HK-2 (cell line): Measurements from ENCODE around the gene MTHFS.

ENCODE experiments used
- DNase-seq: peaks from one replicate; pipeline ENCODE4 v3.0.0-alpha.2; 2018; ENCODE audit not compliant: unreplicated experiment

The MTHFS gene

DNA sequence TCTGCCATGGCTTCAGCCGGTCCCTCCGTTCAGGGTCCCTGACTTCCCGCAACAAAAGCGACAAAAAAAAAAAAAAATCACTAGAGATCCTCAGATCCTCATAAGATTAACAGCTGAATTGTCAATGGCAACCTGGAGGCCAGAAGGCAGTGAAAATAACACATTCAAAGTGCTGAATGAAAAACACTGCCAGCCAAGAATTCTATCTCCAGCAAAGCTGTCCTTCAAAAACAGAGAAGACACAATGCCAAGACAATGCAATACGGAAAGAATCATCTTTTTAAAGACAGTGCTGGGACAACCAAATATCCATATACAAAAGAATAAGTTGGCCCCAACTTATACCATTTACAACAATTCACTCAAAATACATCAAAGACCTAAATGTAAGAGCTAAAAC lies 21.6 kb downstream of the MTHFS start:
- no peak for DNase-seq

- no peak for DNase-seq
Observed at GRCh38 chr15:79874242-79874641, 22.6 kb downstream of the MTHFS start.

- DNase-seq = peak; percentile 51
Observed at GRCh38 chr15:79872358-79873017, 24.3 kb downstream of the MTHFS start.

DNA sequence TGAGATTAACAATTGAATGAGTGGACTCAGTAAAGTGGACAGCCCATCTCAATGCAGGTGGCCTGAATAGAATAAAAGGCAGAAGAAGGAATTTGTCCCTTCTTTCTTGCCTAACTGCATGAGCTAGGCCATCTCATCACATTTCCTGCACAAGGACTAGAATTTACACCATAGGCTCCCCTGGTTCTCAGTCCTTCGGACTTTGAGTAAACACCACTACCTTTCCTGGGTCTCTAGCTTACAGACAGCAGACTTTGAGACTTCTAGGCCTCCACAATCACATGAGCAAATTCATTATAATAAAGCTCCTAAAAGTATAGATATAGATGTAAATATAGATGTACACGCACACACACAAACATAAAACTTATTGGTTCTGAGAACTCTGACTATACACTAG lies 28.3 kb downstream of the MTHFS start:
- DNase-seq = no peak

- DNase-seq = no peak
Observed at GRCh38 chr15:79863886-79864285, 32.9 kb downstream of the MTHFS start.

- DNase-seq = no peak
Observed at GRCh38 chr15:79862191-79862590, 34.6 kb downstream of the MTHFS start.

DNA sequence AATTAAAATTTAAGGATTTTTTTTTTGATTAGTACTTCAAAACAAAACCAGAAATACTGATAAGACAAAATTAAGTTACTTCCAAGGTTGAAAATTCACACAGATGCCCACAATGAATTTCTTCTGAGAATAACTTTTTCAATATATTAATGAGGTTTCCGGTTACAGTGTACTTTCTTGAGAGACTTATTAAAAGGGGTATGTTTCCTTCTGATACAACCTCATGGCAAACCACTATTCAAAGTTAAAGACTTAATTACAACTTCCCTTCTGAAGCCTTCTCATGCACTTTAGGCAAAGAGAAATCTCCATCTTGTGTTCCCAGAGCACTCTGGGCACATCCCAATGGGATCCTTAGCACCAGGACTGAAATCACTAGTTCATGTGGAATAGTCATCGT lies 36.2 kb downstream of the MTHFS start:
- no peak for DNase-seq

DNA sequence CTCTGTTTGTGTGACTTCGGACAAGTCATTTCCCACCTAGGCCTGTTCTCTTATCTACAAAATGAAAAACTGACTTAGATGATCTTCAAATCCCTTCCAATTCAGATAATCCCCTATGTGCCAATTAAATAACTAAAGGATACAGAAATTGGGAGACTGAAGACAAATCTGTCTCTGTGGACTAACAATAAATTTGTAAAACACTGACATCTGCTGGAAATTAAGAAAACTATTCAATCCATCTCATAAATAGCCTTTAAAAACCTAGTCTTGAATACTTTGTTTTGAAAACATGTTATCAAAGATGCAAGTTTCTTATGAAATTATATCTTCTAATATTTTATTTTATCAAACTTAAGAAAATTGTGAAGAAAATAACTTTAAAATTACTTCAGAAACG lies 38.3 kb downstream of the MTHFS start:
- DNase-seq = no peak

DNA sequence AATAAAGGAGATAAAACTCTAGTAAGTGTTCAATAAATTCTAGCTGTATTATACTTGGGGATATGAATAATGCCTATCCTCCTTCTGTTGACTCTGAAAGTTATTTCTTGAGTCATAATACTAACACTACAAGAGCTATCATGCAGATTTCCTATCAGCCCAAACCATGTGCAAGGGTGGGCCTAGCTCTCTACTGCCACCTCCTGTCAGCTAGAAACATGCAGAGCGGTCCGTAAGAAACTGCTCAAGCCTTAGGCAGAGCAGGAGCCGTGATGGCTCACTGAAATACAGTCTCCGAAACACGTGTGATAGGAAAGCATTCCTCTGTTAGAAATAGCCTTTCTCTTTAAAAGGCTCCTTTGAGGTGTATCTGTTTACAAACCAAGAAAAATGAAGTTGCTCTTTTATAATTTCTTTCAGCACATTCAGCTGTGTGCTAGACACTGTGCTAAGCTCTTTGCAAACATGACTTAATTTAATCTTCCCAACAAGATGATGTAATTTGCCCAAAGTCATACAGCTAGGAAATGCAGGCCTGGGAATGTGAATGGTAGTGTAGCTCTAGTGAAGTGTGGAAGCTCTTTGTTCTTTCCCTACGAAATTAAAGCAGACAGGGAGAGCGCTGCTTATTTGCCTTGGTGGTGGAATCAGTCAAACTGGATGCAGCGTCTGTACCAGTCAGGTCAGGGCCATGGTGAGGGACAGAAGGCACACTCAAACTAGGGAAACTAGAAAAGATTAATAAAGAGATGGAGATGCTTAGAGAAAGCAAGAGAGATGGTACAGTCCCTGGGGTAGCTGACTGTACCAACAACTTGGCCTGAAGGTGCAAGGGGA lies 43.1 kb downstream of the MTHFS start:
- peak; percentile 54 for DNase-seq

DNA sequence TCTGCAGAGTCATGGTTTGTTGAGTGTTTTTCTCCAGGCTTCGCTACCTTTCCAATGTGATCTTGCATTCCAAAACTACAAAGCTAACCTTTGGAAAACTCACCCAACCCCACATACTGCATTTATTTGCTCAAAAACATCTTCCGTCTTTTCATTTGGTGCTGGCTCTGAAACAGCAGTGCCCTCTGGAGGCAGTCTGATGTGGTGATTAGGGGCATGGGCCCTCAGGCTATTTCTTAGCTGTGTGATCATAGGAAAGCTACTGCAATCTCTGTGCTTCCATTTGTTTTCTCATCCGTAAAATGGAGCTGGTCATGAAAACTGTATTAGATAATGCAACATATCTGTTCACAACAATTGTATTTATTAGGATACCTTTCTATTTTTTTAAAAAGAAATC lies 47.0 kb downstream of the MTHFS start:
- no peak for DNase-seq

DNA sequence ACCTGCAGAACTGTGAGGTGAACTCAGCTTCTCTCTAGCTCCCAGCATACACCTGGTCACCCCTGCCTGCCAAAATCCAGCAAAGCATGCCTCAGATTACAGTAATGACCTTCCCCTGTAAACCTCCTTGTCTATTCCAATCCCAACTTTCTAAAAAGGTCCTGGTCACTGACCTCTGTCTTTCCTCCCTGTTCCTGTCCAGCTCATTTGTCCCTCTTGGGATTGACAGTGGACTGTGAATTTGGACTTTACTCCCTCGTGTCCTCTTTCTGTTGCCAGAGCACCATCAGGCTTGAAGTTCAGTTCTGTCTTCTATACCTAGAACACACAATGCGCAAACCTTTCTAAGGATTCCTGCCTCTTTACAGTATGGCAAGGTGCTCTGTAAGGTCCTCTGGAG lies 50.3 kb downstream of the MTHFS start:
- no peak for DNase-seq

DNA sequence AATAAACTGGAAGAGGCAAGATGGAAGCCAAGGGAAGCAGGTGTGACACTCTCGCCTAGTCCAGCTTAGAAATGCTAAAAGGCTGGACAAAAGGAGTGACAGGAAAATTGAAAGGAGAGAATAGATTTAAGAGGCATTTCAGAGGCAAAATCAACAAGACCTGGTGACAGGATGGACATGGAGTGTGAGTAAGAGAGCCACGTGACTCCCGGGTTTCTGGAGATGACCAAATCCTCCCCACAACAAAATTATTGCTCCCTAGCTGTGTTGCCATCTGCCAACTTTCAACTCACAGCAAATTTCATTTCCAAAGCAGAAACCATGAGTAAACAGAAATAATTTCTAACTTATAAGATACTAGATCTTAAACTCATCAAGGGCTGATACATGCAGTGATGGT lies 52.6 kb downstream of the MTHFS start:
- no peak for DNase-seq

- DNase-seq = no peak
Observed at GRCh38 chr15:79837846-79838245, 59.0 kb downstream of the MTHFS start.

GRCh38 chr15:79834495-79834894 lies 62.3 kb downstream of the MTHFS start:
- no peak for DNase-seq

GRCh38 chr15:79832367-79833120 lies 64.3 kb downstream of the MTHFS start:
- DNase-seq = no peak

GRCh38 chr15:79831604-79832003 lies 65.2 kb downstream of the MTHFS start:
- DNase-seq = no peak

DNA sequence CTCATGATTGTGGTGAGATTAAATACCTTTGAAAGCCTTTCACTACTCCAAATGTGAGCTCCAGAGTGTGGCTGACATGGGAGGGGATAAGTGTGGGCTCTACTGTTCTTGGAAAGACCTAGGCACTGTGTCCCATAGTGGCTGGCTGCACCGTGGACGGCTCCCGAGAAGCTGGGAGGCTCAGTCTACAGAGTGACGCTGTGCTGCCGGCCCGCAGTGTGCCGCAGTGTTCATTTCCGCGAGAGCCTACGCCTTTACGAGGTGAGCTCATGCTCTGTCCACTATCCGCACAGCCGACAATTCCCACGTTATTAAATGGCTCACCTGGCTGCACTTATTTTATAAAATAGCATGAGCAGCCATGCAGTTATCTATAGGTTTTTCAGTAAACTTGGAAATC lies 66.9 kb downstream of the MTHFS start:
- no peak for DNase-seq

- no peak for DNase-seq
Observed at GRCh38 chr15:79828447-79828846, 68.4 kb downstream of the MTHFS start.

DNA sequence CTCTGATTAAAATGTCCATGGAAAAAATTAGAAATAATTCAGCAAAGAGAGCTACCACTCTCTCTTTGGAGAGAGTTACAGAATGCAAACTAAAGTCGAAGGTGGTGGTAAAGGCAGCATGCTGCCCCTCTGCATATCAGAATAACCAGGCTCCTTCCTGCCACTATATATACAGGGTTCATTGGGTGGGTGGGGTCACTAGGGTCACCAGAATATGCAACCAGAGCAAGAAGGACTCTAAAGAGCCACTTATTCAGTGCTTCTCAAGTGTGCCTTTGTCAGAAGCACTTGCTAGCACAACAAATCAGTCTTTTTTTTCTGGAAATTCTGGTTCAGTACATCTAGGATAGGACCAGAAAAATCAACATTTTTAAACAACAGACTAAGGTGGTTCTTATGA lies 70.0 kb downstream of the MTHFS start:
- no peak for DNase-seq

- DNase-seq = no peak
Observed at GRCh38 chr15:79824136-79824701, 72.6 kb downstream of the MTHFS start.

DNA sequence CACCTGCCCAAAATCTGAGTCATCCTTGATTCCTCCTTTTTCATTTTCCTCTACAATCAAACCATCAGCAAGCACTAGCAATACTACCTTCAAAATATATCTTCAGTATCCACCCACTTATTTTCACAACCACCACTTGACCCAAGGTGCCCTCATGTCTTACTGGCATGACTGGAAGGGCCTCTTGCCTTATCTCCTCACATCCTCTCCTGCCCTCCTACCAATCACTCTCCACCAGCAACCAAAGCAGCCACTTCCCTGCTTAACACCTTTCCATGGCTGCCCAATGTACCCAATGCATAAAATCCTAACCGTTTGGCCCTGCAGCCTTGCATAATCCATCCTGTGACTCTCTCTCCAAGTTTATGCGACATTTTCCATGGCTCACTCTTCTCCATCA lies 76.0 kb downstream of the MTHFS start:
- DNase-seq = no peak

DNA sequence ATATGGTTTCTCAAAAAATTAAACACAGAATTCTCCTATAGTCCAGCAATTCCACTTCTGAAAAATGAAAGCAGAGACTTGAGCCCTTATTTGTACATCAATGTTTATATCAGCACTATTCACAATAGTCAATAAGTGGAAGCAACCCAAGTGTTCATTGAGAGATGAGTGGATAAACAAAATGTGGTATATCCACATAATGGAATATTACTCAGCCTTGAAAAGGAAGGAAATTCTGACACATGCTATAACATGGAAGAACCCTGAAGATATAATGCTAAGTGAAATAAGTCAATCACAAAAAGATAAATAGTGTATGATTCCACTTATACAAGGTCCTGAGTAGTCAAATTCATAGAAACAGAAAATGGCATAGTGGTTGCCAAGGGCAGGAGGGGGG lies 76.6 kb downstream of the MTHFS start:
- DNase-seq = no peak
